ENCODE measurements around the gene MEF2D.

DNA sequence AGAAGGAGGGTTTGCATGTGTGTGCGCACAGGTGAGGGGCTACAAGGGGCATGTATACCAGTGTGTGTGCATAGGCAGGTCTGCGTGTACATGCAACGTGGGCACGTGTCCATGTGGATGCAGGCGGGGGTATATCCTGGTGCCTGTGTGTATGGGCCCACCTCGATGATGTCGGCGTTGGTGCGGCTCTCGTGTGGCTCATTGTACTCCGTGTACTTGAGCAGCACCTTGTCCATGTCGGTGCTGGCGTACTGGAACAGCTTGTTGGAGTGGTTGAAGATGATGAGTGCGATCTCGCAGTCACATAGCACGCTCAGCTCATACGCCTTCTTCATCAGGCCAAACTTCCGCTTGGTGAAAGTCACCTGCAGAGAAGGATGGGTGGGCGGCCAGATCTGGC is 18.3 kb downstream of the MEF2D start:
- TF ChIP-seq, protein P1, sequence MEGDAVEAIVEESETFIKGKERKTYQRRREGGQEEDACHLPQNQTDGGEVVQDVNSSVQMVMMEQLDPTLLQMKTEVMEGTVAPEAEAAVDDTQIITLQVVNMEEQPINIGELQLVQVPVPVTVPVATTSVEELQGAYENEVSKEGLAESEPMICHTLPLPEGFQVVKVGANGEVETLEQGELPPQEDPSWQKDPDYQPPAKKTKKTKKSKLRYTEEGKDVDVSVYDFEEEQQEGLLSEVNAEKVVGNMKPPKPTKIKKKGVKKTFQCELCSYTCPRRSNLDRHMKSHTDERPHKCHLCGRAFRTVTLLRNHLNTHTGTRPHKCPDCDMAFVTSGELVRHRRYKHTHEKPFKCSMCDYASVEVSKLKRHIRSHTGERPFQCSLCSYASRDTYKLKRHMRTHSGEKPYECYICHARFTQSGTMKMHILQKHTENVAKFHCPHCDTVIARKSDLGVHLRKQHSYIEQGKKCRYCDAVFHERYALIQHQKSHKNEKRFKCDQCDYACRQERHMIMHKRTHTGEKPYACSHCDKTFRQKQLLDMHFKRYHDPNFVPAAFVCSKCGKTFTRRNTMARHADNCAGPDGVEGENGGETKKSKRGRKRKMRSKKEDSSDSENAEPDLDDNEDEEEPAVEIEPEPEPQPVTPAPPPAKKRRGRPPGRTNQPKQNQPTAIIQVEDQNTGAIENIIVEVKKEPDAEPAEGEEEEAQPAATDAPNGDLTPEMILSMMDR (IDR thresholded peaks at IDR 0.05): no peak
- no peak for TF ChIP-seq POLR2A (IDR thresholded peaks at IDR 0.05)
